ENCODE results near the gene NFU1. TPM values are rescaled to one million over a fixed set of nuclear protein-coding genes. Genes with fewer than 3 reads are reported as not detected.

NFU1 gene
- total and polyA plus RNA-seq, 11 donors, result 61.5 to 156 (median 110) TPM

DNA sequence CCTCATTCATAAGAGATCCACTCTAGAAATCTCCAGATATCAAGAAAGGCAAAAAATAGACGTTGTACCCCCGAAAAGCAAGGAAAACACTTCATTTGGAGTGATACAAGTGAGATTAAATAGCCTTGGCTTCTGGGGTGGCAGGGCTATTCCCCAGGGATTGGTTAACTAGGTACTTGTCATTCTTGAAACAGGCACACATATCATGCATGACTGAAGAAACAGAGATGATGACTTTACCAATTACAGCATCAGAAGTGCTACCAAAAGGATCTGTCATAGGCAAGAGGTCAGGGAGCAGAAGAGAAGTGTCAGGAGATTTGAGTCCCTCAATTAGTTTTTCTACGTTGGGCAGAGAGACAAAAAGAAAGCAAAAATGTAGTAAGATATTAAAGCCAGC, 45.2 kb upstream of the NFU1 start:
- no peak overlapping the region for H3K4me3 ChIP-seq
- H3K4me1 ChIP-seq, result no peaks in the 10 kb centered on the region
- no peak overlapping the region for H3K27ac ChIP-seq
- TF ChIP-seq, protein P1, sequence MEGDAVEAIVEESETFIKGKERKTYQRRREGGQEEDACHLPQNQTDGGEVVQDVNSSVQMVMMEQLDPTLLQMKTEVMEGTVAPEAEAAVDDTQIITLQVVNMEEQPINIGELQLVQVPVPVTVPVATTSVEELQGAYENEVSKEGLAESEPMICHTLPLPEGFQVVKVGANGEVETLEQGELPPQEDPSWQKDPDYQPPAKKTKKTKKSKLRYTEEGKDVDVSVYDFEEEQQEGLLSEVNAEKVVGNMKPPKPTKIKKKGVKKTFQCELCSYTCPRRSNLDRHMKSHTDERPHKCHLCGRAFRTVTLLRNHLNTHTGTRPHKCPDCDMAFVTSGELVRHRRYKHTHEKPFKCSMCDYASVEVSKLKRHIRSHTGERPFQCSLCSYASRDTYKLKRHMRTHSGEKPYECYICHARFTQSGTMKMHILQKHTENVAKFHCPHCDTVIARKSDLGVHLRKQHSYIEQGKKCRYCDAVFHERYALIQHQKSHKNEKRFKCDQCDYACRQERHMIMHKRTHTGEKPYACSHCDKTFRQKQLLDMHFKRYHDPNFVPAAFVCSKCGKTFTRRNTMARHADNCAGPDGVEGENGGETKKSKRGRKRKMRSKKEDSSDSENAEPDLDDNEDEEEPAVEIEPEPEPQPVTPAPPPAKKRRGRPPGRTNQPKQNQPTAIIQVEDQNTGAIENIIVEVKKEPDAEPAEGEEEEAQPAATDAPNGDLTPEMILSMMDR (IDR thresholded peaks at IDR 0.05), result no peak
- no peak for TF ChIP-seq POLR2A (IDR thresholded peaks at IDR 0.05)
- no peaks in the 10 kb centered on the region for H3K27me3 ChIP-seq
- intact Hi-C loops (cut with DNase I), result loop anchor here in 1 of 10 donors (10.0 kb wide), 1 partner anchor 98 kb away; the partner anchor contains the start of gene GFPT1
- ATAC-seq (no peak), DNase-seq (no peak)
- H3K36me3 ChIP-seq, result peaks cover 0 to 85% (median 70%) of the 10 kb centered on the region in 9 donors
- H3K9me3 ChIP-seq, result no peaks in the 10 kb centered on the region
- 75 to 87% (median 82%) methylated on average over 3 of the region's 3 CpGs for WGBS, 4 donors

DNA sequence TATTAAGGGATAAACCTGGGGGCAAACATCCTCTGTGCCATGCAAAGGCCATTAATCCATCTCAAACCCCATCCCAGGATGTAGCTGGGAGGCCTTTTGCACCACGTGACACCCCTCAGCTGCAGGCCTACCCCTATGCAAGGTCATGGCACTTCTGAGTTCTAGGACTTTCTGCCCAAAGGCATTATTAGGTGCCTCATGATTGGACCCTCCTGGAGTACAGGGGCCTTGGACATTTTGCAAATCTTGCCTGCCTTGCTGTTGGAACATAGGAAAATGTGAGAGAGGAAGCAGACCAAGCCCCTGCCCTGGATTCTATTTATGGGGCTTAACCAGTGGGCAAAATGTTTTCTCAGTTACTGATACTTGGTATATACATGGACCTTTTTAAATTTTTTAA, 44.2 kb upstream of the NFU1 start:
- 82 to 98% (median 93%) methylated on average over 1 of the region's 1 CpG for WGBS, 4 donors
- intact Hi-C loops (cut with DNase I), result loop anchor here in 1 of 10 donors (10.0 kb wide), 1 partner anchor 97 kb away; the partner anchor contains the start of gene GFPT1
- TF ChIP-seq, protein P1 (IDR thresholded peaks at IDR 0.05), result no peak
- TF ChIP-seq POLR2A (IDR thresholded peaks at IDR 0.05), result no peak
- no peak for ATAC-seq
- no peaks in the 10 kb centered on the region for H3K9me3 ChIP-seq
- DNase-seq, result no peak
- H3K4me3 ChIP-seq, result no peak overlapping the region
- H3K4me1 ChIP-seq, result no peaks in the 10 kb centered on the region
- peaks cover 0 to 84% (median 67%) of the 10 kb centered on the region in 9 donors for H3K36me3 ChIP-seq
- H3K27me3 ChIP-seq, result no peaks in the 10 kb centered on the region
- no peak overlapping the region for H3K27ac ChIP-seq

GRCh38 chr2:69477627-69478026, 40.4 kb upstream of the NFU1 start:
- Histone ChIP-seq H3K27me3 (no peaks in the 10 kb centered on the region), H3K4me3 (no peak overlapping the region), H3K9me3 (no peaks in the 10 kb centered on the region), H3K36me3 (peaks cover 0 to 96% (median 81%) of the 10 kb centered on the region in 9 donors), H3K4me1 (no peaks in the 10 kb centered on the region), H3K27ac (no peak overlapping the region)
- TF ChIP-seq, protein P1 (IDR thresholded peaks at IDR 0.05), result no peak
- TF ChIP-seq POLR2A (IDR thresholded peaks at IDR 0.05), result no peak
- intact Hi-C loops (cut with DNase I), result no loop called here
- 82 to 90% (median 88%) methylated on average over 1 of the region's 1 CpG for WGBS, 4 donors
- ATAC-seq, result no peak
- DNase-seq, result no peak

DNA sequence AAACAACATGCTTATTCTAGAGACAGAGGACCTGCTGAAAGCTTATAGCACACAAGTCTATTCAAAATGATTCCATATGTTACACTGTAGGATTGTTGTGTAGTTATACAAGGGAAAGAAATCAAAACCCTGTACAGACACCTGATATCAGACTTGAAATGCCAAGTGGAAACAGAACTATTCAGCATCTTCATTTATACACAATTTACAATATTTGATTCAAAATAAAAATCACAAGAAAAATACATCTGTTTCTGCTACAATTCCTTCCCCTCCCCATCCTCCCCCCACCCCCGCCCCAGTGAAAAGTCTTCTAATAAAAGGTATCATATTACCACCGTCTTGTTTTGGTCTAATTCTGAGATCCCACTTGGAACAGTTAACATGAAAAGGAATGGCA, 37.5 kb upstream of the NFU1 start:
- ATAC-seq, result no peak
- peaks cover 0 to 10% (median 0%) of the 10 kb centered on the region in 12 donors for H3K4me1 ChIP-seq

More for the DNA sequence above, 37.5 kb upstream of the NFU1 start:
- Histone ChIP-seq H3K36me3 (peaks cover 0 to 74% (median 51%) of the 10 kb centered on the region in 9 donors), H3K27me3 (no peaks in the 10 kb centered on the region), H3K27ac (no peak overlapping the region), H3K9me3 (no peaks in the 10 kb centered on the region), H3K4me3 (no peak overlapping the region)
- intact Hi-C loops (cut with DNase I), result no loop called here
- 89 to 94% (median 90%) methylated on average over 2 of the region's 2 CpGs for WGBS, 4 donors
- TF ChIP-seq, protein P1 (IDR thresholded peaks at IDR 0.05), result no peak
- TF ChIP-seq POLR2A (IDR thresholded peaks at IDR 0.05), result no peak
- DNase-seq, result no peak
